ENCODE data around the gene CEP43.

DNA sequence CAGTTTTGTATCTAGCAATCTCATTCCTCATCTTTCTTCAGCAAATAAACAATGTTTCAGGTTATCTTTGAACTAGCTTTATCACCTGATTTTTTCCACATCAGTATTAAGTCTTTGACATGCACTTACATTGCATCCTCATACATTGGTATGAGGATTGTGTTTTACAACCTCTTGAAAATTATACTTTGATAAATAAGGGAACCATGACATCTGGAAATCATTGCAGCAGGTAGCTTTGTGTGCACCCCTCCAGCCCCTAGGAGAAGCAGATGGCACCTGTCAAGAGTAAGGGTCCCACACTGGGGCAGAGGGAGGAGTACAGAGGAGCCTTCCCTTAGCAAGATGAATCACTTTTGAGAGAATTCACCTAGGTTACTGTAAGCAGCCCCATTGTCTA, 29.1 kb upstream of the CEP43 start:
- TF ChIP-seq, protein P1, sequence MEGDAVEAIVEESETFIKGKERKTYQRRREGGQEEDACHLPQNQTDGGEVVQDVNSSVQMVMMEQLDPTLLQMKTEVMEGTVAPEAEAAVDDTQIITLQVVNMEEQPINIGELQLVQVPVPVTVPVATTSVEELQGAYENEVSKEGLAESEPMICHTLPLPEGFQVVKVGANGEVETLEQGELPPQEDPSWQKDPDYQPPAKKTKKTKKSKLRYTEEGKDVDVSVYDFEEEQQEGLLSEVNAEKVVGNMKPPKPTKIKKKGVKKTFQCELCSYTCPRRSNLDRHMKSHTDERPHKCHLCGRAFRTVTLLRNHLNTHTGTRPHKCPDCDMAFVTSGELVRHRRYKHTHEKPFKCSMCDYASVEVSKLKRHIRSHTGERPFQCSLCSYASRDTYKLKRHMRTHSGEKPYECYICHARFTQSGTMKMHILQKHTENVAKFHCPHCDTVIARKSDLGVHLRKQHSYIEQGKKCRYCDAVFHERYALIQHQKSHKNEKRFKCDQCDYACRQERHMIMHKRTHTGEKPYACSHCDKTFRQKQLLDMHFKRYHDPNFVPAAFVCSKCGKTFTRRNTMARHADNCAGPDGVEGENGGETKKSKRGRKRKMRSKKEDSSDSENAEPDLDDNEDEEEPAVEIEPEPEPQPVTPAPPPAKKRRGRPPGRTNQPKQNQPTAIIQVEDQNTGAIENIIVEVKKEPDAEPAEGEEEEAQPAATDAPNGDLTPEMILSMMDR (IDR thresholded peaks at IDR 0.05; ENCODE audit: low read length): no peak
- no peak for TF ChIP-seq EZH2 (IDR thresholded peaks at IDR 0.05; ENCODE audit: borderline replicate concordance, low read length)

All from OCI-LY1 (cell line).